HepG2 (cell line): Measurements from ENCODE around the gene PRRC2A. TPM values are rescaled to one million over a fixed set of nuclear protein-coding genes. Genes with fewer than 3 reads are reported as not detected.

Experiments
- GMEB1 ChIP-seq: sonication (generic); formaldehyde crosslinking; IDR thresholded peaks from 2 replicates; pipeline ENCODE4 v1.5.1; 2020; ENCODE audit warnings: missing genetic modification reagents, mild to moderate bottlenecking, borderline replicate concordance
- HMGXB3 ChIP-seq: sonication (generic); formaldehyde crosslinking; IDR thresholded peaks from 2 replicates; pipeline ENCODE4 v1.4.0; 2020; ENCODE audit warnings: missing genetic modification reagents, borderline replicate concordance
- IRX3 ChIP-seq: sonication (generic); formaldehyde crosslinking; IDR thresholded peaks from 2 replicates; pipeline ENCODE4 v1.8.1; 2023; ENCODE audit warnings: mild to moderate bottlenecking, low read depth, missing genetic modification reagents, borderline replicate concordance
- PITX1 ChIP-seq: sonication (generic); formaldehyde crosslinking; IDR thresholded peaks from 2 replicates; pipeline ENCODE4 v1.5.1; 2020; ENCODE audit warnings: mild to moderate bottlenecking, missing genetic modification reagents
- PRDM15 ChIP-seq: sonication (generic); formaldehyde crosslinking; IDR thresholded peaks from 2 replicates; pipeline ENCODE4 v1.4.0; 2020; ENCODE audit warnings: missing genetic modification reagents
- RORA ChIP-seq: sonication (generic); formaldehyde crosslinking; IDR thresholded peaks from 2 replicates; pipeline ENCODE4 v1.5.0; 2020; ENCODE audit warnings: mild to moderate bottlenecking, missing genetic modification reagents, moderate library complexity
- STAT6 ChIP-seq: sonication (generic); formaldehyde crosslinking; IDR thresholded peaks from 2 replicates; pipeline ENCODE4 v1.4.0; 2020; ENCODE audit warnings: missing genetic modification reagents, mild to moderate bottlenecking, borderline replicate concordance
- XRCC5 ChIP-seq: fragments of 200-400 bp; formaldehyde crosslinking; optimal IDR thresholded peaks from 2 replicates; pipeline ENCODE3; 2017; ENCODE audit warnings: mild to moderate bottlenecking, low read length
- ZNF282 ChIP-seq: fragments of 450-650 bp; IDR thresholded peaks from 2 replicates; pipeline ENCODE4 v1.6.1; 2018; ENCODE audit not compliant: partially characterized antibody
- ZNF543 ChIP-seq: sonication (generic); formaldehyde crosslinking; IDR thresholded peaks from 2 replicates; pipeline ENCODE4 v1.4.0; 2020; ENCODE audit warnings: mild to moderate bottlenecking, missing genetic modification reagents
- ZNF777 ChIP-seq: sonication (generic); formaldehyde crosslinking; IDR thresholded peaks from 2 replicates; pipeline ENCODE4 v1.4.0; 2020; ENCODE audit warnings: missing genetic modification reagents
- ZNF780A ChIP-seq: sonication (generic); formaldehyde crosslinking; IDR thresholded peaks from 2 replicates; pipeline ENCODE4 v1.8.0; 2022; ENCODE audit warnings: mild to moderate bottlenecking, missing genetic modification reagents, moderate library complexity
- ZNF878 ChIP-seq: sonication (generic); formaldehyde crosslinking; IDR thresholded peaks from 2 replicates; pipeline ENCODE4 v1.8.1; 2023; ENCODE audit warnings: mild to moderate bottlenecking, missing genetic modification reagents, moderate library complexity
- polyA plus RNA-seq, 8 experiments: library from polyadenylated mRNA; depleted of rRNA in 3 of 8; stranded (reverse) in 7 of 8; unstranded in 1 of 8; fragments of >200 nt; fragmentation: Illumina TruSeq in 4 of 8; extraction: Trizol in 4 of 8; gene quantifications; 2 replicates each; pipeline versions ENCODE4 v1.2.1 to v1.2.3, GENCODE V29; 2011 to 2016; ENCODE audit warnings: low read depth in 4 of 8, missing spikeins in 1 of 8, mixed read lengths in 1 of 8; ENCODE audit not compliant: insufficient read depth in 1 of 8
- total RNA-seq, 5 experiments: library from RNA; depleted of rRNA; stranded (reverse); fragments of >200 nt; fragmentation: Illumina TruSeq; extraction: Trizol; gene quantifications; 2 replicates each; pipeline ENCODE4 v1.2.3, GENCODE V29; 2016; ENCODE audit warnings: low read depth in 1 of 5
- TF ChIP-seq, protein P1 (sequence below): IDR thresholded peaks from 2 replicates; pipeline ENCODE4 v1.6.1; 2012; ENCODE audit warnings: inconsistent platforms

The PRRC2A gene
- total and polyA plus RNA-seq, 2 of the 13 experiments (the other 11 are each of a cell fraction or from before 2014, with no cell fraction given) = 38.9 to 47.4 TPM

GRCh38 chr6:31655349-31656237, 35.1 kb downstream of the PRRC2A start, which contains the start of gene APOM (continued):
- TF ChIP-seq GMEB1 (peak; percentile 78; the same call in 1 of the 2 replicates), ZNF777 (CRISPR knock-in tag) (no peak; the same call in 1 of the 2 replicates), HMGXB3 (CRISPR knock-in tag) (peak; percentile 49), ZNF780A (CRISPR knock-in tag) (peak; percentile 73), IRX3 (CRISPR knock-in tag) (peak; percentile 94), RORA (CRISPR knock-in tag) (no peak), STAT6 (CRISPR knock-in tag) (0 out of 2 replicates have a peak, but pooled peaks have one; percentile 25), PITX1 (CRISPR knock-in tag) (peak; percentile 99), ZNF878 (CRISPR knock-in tag) (peak; percentile 98), XRCC5 (peak; percentile 80), PRDM15 (CRISPR knock-in tag) (peak; percentile 92), ZNF282 (no peak), ZNF543 (CRISPR knock-in tag) (peak; percentile 74; the same call in 1 of the 2 replicates)
- TF ChIP-seq, protein P1, sequence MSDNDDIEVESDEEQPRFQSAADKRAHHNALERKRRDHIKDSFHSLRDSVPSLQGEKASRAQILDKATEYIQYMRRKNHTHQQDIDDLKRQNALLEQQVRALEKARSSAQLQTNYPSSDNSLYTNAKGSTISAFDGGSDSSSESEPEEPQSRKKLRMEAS = no peak
